GM21447 (cell line): Measurements from ENCODE around the gene ZCCHC10.
"Not testable (repeated sequence)": the region's sequence is repeated elsewhere in the genome, so short reads cannot be mapped to it uniquely, and the experiment has no call there.

Experiments used
- ATAC-seq: cut with Tn5 transposase; IDR thresholded peaks from one replicate; pipeline ENCODE4 v1.9.1; 2021; ENCODE audit not compliant: unreplicated experiment

Gene ZCCHC10

DNA sequence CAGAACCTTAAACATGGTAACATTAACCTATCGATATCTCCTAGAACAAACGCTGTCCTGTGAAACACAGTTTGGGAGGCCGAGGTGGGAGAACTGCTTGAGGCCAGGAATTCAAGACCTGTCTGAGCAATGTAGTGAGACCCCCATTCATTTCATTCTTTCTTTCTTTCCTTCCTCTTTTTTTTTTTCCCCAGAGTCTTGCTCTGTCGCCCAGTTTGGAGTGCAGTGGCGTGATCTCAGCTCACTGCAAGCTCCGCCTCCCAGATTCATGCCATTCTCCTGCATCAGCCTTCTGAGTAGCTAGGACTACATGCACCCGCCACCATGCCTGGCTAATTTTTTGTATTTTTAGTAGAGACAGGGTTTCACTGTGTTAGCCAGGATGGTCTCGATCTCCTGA, 20.2 kb upstream of the ZCCHC10 start:
- not testable (repeated sequence) for ATAC-seq

DNA sequence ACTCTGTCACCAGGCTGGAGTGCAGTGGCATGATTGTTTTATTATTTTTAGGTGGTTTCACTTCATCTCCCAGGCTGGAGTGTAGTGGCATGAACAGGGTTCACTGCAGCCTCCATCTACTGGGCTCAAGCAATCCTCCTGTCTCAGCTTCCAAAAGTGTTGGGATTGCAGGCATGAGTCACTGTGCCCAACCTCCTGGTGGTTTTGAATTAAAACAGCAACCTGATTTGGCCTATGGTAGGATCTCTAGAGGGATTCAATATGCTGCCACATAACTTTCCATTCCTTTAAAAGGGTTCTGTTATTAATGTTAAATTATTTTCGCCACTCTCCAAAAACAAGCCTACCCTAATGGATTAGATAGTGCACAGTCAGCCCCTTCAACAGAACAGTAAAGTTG, 15.6 kb upstream of the ZCCHC10 start:
- no peak for ATAC-seq

DNA sequence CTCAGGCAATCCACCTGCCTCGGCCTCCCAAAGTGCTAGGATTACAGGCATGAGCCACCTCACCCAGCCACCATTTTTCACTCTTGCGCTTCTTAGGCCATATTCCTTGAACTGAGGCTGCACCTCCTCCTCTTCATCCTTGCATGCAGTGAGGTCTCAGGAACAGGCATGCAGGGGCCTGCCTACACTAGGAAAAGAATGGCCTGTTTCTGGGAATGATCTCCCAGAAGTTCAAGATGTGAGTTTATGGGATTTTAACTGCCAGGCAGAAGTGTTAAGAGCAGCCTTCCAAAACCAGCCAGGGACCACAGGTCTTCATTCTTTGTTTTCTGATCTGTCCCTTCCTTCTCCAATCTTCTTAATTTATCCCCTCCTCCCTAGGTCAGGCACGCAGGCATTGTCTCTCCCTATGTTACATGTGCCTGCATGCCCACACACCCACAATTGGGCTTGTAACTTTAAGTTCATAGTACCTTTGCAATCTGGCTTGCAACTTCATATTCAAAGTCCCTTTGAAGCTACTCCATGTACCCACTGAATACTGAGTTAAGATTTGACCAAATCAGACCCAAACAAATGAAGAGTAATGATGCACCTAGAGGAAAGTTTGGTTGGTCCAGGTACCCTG, 14.9 kb upstream of the ZCCHC10 start:
- no peak for ATAC-seq

DNA sequence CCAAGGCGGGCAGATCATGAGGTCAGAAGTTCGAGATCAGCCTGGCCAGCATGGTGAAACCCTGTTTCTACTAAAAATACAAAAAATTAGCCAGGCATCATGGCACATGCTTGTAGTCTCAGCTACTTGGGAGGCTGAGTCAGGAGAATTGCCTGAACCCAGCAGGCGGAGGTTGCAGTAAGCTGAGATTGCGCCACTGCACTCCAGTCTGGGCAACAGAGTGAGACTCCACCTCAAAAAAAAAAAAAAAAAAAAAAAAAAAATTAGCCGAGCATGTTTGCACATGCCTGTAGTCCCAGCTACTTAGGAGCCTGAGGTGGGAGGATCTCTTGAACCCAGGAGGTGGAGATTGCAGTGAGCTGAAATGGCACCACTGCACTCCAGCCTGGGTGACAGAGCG, 10.3 kb upstream of the ZCCHC10 start:
- ATAC-seq = not testable (repeated sequence)

DNA sequence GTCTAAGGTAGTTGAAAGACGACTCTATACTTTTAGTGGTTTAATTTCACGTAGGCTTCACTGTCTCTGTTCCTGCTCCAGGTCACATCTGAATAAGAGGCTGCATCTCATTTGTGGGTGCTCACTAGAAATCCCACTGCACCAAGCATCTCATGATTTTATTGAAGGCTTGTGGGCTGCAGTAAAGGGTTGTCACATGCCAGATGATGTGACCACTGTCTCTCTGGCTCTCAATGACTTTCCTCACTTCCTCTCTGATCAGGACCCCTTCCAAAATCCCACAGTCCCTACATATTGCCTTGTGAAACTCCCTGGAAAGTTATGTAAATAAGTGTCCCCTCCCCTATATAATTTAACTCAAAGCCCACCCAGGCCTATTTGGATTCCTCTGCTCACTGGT, 8.9 kb upstream of the ZCCHC10 start:
- ATAC-seq = no peak

DNA sequence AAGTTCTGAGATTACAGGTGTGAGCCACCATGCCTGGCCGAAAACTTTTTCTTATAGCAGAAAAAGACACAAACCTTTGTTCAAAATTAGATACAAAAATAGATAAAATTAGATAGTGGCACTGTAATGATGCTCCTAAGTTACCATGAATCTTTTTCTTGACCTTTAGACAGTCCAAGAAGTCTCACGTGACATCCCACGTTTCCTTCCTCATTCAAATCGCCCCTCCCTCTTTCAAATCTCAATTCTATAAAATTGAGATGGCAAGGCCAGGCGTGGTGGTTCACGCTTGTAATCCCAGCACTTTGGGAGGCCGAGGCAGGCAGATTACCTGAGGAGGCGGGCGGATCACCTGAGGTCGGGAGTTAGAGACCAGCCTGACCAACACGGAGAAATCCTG, 7.7 kb upstream of the ZCCHC10 start:
- no peak for ATAC-seq

DNA sequence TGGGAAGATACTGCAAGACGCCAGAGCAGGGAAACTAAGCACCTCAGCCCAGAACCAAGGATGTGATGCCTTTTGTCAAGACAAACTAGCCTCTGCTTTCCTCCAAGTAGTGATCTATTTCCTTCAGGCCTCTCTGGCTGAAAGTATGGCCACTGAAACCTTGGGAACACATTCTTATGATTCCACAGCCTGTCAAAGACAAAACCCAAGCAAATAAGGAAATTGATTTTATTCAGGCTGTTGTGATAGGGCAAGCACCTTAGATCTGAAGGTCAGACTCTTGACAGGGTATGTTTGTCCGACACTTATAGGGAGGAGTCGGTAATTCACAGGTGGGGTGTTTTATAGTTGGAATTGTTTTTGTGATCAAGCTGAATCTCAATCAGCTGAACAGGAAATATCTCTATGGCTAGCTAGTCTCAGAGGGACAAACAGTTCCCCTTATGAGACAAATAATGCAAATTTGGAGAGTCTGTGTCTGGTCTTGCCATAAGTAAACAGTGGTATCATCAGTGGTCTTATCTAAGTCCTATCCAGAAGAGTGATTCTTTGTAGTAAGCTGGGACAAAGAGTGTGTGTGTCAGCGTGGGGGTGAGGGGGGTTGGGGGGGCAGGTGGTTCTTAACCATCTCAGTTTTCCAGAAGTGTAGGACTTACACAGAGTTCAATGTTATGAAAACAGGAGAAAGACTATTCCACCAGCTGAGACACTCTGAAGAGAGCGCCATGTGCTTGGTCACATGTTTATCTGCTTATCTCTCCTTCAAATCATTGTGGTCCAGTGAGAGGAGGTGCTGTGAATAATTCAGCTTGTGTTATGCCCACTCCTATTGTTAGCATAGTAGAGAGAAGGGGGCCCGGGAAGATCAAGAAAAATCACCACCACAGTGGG, 6.7 kb upstream of the ZCCHC10 start:
- ATAC-seq = no peak

DNA sequence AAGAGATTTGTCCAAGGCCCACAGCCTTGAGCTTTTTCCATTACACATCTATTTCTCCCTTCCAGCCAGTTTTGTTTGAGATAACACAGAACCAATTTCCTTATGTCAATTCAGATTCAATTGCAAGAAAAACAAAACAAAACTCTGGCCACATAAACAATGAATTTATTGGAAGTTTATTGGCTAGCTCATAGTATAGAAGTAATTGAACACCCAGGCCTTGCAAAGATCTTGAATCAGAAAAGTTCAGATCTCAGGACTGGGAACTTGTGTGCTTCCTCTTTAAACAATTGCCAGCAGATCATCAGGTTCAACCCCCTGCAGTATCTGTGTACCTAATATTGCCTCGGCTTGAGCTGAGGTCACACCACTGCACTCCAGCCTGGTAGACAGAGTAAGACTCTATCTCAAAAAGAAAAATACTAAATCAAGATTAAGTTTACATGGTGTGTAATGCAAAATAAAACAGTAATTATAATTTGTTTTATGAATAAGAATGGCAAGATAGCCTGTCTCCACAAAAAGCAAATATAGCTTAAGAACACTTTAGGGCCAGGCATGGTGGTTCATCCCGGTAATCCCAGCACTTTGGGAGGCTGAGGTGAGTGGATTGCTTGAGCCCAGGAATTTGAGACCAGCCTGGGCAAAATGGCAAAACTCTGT, 4.1 kb upstream of the ZCCHC10 start:
- no peak for ATAC-seq

DNA sequence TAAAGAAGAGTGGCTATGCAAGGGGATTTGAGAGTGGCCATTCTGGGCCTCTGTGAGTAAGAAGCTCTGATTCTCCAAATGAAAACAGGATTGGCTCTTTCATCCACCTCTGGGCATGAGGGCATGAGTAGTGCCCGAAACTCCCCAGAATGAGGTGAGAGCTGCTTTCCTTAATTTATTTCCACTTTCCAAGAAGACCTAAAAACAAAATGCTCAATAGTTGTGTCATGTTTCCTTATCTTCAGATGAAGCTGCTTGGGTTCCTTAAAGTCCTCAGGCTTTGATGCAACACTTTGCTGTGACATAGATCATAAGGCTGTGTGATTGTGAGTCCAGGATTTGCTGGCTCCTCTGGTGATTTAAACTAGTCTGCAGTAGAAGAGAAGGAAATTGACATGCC, 3.1 kb upstream of the ZCCHC10 start:
- ATAC-seq = no peak

DNA sequence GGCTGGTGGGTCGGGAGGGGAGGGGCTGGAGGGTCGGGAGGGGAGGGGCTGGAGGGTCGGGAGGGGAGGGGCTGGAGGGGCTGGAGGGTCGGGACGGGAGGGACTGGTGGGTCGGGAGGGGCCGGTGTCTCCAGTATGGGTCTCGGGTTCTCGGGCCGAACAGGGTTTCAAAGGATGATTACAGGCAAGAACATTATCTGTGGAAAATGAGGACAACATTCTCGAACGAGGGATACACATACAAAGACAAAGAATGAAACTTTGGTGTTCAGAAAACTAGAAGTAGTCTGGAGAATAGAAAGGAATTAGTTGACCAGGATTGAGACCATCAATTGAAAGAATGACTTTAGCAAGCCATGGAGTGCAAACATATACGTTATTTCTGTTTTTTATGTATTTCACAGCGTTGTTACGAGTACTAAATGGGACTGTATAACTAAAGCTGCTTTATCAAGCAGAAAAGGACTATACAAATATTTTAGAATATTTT, 360 bp upstream of the ZCCHC10 start:
- no peak for ATAC-seq

DNA sequence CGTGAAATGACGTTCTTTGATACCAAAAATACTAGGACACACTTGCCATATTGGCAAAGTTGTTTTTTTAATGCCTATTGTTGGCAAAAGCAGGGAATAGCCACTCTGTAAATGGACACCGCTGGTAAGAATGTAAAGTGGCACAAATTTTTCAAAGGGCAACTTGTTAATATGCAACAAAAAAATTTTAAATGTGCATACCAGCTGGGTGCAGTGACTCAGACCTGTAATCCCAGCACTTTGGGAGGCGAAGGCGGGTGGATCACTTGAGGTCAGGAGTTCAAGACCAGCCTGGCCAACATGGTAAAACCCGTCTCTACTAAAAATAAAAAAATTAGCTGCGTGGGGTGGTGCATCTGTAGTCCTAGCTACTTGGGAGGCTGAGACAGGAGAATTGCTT, 6.9 kb downstream of the ZCCHC10 start:
- ATAC-seq = not testable (repeated sequence)

DNA sequence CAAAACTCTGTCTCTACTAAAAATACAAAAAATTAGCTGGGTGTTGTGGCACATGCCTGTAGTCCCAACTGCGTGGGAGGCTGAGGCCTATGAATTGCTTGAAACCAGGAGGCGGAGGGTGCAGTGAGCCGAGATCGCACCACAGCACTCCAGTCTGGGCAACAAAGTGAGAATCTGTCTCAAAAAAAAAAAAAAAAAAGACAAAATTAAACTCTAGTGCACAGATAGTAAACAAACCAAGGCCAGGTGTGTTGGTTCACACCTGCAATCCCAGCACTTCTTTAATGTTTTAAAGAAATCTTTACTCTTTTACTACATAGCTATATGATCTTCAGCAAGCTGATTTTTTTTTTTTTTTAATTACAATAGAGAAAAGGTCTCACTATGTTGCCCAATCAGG, 8.4 kb downstream of the ZCCHC10 start:
- no peak for ATAC-seq

DNA sequence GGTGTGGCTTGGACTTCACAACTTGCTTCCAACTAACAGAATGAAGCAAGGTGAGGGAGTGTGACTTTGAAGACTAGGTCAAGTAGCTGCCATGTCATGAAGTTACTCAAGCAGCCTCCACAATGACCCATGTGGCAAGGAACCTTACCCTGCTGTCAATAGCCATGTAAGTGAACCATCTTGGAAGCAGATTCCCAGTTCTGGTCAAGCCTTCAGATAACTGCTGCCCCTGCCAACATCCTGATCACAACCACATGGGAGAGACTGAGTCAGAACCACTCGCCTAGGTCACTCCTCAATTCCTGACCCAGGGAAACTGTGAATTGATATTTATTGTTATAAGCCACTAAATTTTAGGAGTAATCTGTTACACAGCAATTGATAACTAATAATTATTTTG, 10.9 kb downstream of the ZCCHC10 start:
- ATAC-seq = no peak

DNA sequence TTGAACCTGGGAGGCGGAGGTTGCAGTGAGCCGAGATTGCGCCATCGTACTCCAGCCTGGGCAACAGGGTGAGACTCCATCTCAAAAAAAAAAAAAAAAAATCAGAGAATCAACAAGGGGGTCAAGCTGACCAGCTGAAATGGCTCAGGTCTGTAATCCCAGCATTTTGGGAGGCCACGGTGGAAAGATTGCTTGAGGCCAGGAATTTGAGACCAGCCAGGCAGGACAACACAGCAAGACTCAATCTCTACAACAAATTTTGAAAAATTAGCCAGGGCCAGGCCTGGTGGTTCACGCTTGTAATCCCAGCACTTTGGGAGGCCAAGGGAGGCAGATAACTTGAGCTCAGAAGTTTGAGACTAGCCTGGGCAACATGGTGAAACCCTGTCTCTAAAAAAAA, 17.9 kb downstream of the ZCCHC10 start:
- ATAC-seq = not testable (repeated sequence)

DNA sequence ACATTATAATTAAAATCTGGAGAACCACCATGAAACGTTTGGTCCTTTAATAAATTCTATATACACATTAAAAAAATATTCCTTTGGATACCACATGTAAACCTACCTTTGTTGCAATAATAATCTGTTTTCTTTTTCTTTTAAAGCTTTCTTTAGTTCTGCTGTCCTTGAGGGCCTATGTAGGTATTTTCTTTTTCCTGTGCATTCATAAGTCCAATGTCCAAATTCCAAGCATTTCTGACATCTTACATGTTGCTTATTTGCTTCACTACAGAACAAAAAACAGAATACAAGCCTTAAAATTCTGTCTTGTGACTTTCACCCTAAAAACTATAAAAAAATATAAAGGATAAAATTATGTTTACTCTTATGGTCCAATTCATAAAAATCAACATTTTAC, 19.7 kb downstream of the ZCCHC10 start:
- no peak for ATAC-seq

DNA sequence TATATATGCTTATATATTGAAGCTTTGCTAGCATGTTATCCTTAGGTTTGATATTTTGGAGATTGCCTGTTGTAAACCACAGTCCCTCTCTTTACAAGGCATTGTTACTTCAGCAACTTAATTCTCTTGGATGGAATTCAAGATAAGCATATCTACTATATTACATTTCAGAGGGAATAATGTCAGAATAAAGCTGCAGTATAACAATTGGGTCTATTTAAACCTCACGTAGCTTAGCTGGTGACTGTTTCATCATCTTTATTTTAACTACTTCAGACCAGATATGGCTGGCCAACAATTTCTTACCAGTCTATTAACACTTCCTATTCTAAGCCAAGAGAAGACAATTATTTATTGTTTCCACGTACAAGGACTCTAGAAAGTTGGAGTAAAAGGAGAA, 27.1 kb downstream of the ZCCHC10 start:
- ATAC-seq = no peak

DNA sequence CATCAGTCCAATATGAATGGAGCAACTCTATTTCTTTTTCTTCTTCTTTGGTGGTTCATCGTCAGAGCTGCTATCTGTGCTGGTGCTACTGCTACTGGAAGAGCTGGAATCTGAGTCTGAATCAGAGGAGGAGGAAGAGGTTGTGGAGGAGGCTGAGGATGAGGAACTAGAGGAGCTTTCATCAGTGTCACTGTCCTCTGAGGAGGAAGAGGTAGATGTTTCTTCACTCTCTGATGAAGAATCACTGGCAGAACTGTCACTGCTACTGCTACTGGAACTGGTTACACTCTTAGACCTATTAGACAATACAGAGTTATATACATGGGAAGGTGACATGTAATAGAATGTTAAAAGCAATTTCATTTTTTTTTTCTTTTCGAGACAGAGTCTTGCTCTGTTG, 27.8 kb downstream of the ZCCHC10 start:
- no peak for ATAC-seq

DNA sequence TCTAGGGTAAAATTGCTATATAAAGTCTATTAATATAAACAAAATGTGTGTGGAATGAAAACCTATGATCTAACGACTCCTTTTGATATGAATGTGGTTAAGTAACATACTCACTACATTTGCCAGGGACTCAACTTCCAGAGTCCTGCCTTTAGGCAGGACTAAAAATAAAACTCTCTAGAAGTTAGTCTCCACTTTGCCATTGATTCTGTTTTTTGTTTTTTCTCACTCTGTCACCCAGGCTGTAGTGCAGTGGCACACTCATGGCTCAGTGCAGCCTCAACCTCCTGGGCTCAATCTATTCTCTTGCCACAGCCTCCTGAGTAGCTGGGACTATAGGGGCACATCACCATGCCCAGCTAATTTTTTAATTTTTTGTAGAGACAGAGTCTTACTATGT, 30.0 kb downstream of the ZCCHC10 start:
- no peak for ATAC-seq

DNA sequence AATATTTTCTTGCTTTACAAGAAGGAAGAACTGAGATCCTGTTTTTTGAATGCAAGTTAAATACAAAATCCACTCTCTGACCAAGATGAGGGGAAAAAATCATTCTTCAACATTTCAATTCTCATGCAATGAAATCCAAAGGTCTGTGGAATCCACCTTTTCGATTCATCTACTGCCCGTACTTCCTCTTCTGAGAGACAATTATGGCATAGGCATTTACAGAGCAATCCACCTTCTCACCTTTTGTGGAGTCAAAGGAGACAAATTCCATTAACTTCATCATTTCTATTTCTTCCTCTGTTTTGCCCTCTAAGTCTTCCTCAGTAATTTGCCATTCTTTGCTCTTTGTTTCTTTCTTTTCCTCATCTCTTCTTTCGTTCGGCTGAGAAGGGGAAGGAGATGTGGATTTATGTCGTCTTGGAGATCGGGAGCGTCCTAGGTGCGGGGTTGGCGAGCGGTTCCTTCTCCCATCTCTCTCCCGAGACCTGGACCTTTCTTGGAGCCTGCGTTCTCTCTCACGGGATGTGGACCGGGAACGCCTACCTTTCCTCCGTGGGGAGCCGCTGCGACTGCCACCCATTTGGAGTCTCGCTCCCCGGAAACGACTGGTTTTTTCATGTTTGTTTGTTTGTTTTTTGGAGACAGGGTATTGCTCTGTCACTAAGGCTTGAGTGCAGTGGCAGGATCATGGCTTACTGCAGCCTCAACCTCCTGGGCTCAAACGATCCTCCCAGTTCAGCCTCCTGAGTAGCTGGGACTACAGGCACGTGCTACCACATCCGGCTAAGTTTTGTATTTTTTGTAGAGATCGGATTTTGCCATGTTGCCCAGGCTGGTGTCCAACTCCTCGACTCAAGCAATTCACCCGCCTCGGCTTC, 38.6 kb downstream of the ZCCHC10 start:
- ATAC-seq = no peak

DNA sequence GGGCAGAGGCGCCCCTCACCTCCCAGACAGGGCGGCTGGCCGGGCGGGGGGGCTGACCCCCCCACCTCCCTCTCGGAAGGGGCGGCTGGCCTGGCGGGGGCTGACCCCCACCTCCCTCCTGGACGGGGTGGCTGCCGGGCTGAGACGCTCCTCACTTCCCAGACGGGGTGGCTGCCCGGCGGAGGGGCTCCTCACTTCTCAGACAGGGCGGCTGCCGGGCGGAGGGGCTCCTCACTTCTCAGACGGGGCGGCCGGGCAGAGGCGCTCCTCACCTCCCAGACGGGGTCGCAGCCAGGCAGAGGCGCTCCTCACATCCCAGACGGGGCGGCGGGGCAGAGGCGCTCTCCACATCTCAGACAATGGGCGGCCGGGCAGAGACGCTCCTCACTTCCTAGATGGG, 43.4 kb downstream of the ZCCHC10 start:
- not testable (repeated sequence) for ATAC-seq

DNA sequence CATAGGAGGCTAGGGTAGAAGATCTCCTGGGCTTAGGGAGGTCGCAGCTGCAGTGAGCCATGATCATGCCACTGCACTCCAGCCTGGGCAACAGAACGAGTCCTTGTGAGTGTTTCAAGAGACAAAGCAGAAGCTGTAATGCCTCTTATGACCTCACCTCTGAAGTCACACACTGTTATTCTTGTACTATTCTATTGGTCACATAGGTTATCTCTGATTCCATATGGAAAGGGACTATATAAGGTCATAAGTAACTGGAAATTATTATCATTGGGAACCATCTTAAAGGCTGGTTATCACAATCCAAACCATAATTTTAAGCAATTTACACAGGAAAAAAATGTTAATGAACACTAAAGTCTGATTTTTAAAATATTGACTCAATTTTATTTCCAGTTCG, 45.1 kb downstream of the ZCCHC10 start:
- no peak for ATAC-seq
